GM20000 (cell line): ENCODE data around the gene CDK17.

Source experiments
- DNase-seq: peaks from one replicate; pipeline ENCODE4 v3.0.0; 2012; ENCODE audit warnings: low spot score
- CTCF ChIP-seq: IDR thresholded peaks from 2 replicates; pipeline ENCODE4 v1.5.1; 2012; ENCODE audit warnings: mild to moderate bottlenecking, control low read depth; ENCODE audit errors: extremely low read depth, missing control alignments

The CDK17 gene

DNA sequence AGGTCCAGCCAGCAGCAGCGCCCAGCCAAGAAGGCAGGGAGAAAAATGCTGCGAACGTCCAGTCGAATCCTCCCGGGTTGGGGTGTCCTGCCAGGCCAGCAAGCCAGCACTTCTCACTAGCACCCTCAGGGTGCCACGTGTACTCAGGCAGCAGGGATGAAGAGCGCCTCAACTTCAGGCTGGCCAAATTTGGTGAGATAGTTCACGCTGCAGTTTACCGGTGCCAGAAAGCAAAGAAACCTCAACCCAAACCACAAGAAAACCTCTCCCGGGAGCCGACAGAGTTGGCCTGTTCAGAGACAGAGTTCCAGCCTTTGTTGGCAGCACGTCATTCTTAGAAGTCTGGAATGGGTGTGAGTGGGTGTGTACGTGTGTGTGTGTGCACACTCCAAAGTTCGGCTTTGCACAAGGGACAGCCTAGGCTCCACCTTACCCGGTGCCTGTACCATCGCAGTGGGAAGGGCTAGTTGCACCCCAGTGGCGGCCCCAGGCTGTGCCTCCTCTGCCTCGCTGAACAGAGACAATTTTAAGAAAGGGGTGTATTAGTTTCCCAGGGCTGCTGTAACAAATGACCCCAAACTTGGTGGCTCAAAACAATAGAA lies 163.9 kb downstream of the CDK17 start:
- TF ChIP-seq CTCF = no peak
- no peak for DNase-seq

DNA sequence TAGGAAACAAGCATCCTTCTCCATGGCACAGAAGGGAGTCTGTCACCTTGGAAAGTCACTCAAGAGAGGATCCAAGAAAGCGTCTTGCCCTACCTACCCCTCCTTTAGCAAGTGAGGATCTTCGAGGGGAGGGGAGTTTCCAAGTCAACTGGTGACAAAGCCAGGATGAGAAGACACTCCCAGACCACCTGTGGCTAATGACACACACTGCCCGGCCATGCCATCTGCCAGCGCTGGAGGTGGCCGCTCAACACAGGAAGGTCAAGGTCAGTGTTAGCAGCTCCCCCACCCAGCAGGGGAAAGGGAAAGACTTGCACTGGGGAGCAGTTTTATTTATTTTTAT lies 164.8 kb downstream of the CDK17 start:
- no peak for TF ChIP-seq CTCF
- DNase-seq = no peak

GRCh38 chr12:96234591-96235483 lies 165.4 kb downstream of the CDK17 start:
- no peak for TF ChIP-seq CTCF
- DNase-seq = no peak

DNA sequence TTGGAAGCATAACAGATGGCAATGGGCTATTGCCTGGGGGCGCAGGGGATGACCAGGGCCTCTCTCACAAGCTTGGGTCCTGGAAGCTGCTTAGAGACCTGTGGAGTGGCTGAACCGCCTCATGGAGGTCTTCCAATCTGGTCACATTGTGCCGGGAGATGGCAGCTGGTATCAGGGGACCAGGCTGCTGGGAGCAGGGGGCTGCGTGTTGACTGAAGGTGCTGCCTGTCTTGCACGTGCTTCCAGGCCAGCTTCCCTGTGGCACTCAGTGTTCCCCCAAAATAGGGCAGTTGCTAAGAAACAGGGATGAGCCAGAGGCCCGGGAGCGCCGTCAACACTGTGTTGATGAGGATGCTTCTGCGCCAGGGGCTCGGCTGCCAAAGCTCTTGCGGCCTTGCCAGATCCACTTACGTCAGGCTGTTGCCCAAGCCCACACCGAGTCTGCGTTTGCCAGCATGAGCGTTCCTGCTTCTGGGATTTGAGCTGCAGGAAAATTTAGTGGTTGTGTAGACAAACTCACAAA lies 166.2 kb downstream of the CDK17 start:
- TF ChIP-seq CTCF = no peak

GRCh38 chr12:96233168-96233567 lies 167.1 kb downstream of the CDK17 start:
- no peak for DNase-seq

More for the DNA sequence above, 166.2 kb downstream of the CDK17 start:
- DNase-seq = no peak

DNA sequence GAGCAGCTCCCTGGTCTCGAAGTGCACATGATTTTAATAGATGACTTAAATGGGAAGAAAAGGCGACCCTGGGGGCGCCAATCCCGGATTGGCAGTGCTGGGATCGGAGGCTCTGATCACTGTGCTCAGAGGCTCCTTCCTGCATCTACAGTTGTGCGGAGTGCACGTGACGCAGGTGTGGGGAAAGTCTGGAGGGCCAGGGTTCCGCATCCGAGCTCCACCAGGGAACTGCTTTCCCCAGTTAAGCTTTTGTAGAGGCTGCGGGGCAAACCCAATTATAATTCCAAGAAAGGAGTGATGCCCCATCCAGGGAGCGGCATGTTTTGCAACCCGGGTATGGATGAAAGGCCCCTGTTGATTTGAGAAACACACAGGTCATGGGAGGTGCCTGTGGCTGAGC lies 169.6 kb downstream of the CDK17 start:
- DNase-seq = no peak
- TF ChIP-seq CTCF = no peak

More at GRCh38 chr12:96233168-96233567, 167.1 kb downstream of the CDK17 start:
- no peak for TF ChIP-seq CTCF

GRCh38 chr12:96228566-96229248 lies 171.5 kb downstream of the CDK17 start:
- no peak for TF ChIP-seq CTCF
- DNase-seq = no peak
